ENCODE data around the gene STK33.

Gene STK33

GRCh38 chr11:8352876-8353505 is 241.0 kb downstream of the STK33 start:
- no peak for DNase-seq

GRCh38 chr11:8352103-8352875 is 241.7 kb downstream of the STK33 start:
- DNase-seq: no peak

- no peak for DNase-seq
Measured at GRCh38 chr11:8351223-8351622, 242.8 kb downstream of the STK33 start.

GRCh38 chr11:8347978-8348377 is 246.1 kb downstream of the STK33 start:
- DNase-seq: no peak

GRCh38 chr11:8346157-8346755 is 247.8 kb downstream of the STK33 start:
- DNase-seq: no peak

- DNase-seq: no peak
Measured at GRCh38 chr11:8345179-8345578, 248.8 kb downstream of the STK33 start.

GRCh38 chr11:8344346-8344745 is 249.7 kb downstream of the STK33 start:
- no peak for DNase-seq

GRCh38 chr11:8342821-8343681 is 251.0 kb downstream of the STK33 start:
- DNase-seq: no peak

DNA sequence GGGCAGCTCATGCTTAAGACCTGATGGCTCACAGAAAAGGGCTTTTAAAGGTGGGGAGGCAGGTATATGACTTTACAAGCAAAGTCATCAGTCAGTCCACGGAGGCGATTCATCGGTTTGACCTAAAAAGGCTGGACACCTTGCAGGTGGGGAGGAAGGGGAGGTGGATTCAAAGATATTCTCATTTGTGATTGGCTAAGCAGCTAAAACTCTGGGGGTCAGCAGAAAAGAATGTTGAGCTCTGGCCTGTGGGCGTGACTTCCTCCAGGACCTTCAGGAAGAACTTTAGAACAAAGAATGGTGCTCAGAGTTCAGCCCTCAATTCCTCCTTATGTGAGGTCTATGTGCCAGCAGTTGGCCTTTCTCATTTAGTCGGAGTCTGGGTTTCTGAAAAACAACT is 252.0 kb downstream of the STK33 start:
- no peak for DNase-seq

Data from NCI-H2081 treated with DMSO at 0.1 percent for 48 hours (cell line).